H1 (cell line): Measurements from ENCODE around the gene CASP12. TPM values are rescaled to one million over a fixed set of nuclear protein-coding genes. Genes with fewer than 3 reads are reported as not detected.

Source experiments
- CTCF ChIA-PET: fragments of 300-600 bp; sonication (Branson Sonifier 250); formaldehyde crosslinking; loops from one replicate; lab custom pipeline; 2021; ENCODE audit not compliant: partially characterized antibody; lab: Charles Lee
- POLR2A ChIA-PET: fragments of 300-600 bp; sonication (Branson Sonifier 250); formaldehyde crosslinking; loops from one replicate; lab custom pipeline; 2021; ENCODE audit warnings: inconsistent platforms; ENCODE audit not compliant: partially characterized antibody; lab: Charles Lee
- DNase-seq, 2 experiments: peaks; one replicate each; pipeline versions ENCODE4 v3.0.0 to v3.0.0-alpha.2; 2010 to 2022; ENCODE audit warnings: low spot score in 2 of 2, low read depth in 1 of 2, mixed read lengths in 1 of 2
- FAIRE-seq: peaks from 2 replicates; lab custom pipeline; 2011; peaks lifted over from hg19 to GRCh38; lab: Jason Lieb, UNC
- H2AFZ ChIP-seq: 2 replicates; pipeline ENCODE4 v1.8.1; 2012; ENCODE audit warnings: low read length, inconsistent platforms
- H2AK5ac ChIP-seq: 2 replicates; pipeline ENCODE4 v1.6.1; 2013; ENCODE audit warnings: low read depth, low read length
- H2BK120ac ChIP-seq: replicated peaks from 2 replicates; pipeline ENCODE3; 2013; ENCODE audit warnings: low read depth, low read length, inconsistent platforms
- H2BK12ac ChIP-seq: 2 replicates; pipeline ENCODE4 v1.6.1; 2013; ENCODE audit warnings: low read depth, low read length
- H2BK15ac ChIP-seq: 2 replicates; pipeline ENCODE4 v1.6.1; 2013; ENCODE audit warnings: low read length
- H2BK20ac ChIP-seq: 2 replicates; pipeline ENCODE4 v1.6.1; 2013; ENCODE audit warnings: low read length
- H2BK5ac ChIP-seq: 2 replicates; pipeline ENCODE4 v1.6.1; 2013; ENCODE audit warnings: low read depth, low read length
- H3K14ac ChIP-seq: 2 replicates; pipeline ENCODE4 v1.6.1; 2013; ENCODE audit warnings: inconsistent platforms; ENCODE audit not compliant: insufficient read length
- H3K18ac ChIP-seq: 2 replicates; pipeline ENCODE4 v1.6.1; 2013; ENCODE audit warnings: low read length; ENCODE audit errors: extremely low read depth
- H3K23ac ChIP-seq: 2 replicates; pipeline ENCODE4 v1.6.1; 2013; ENCODE audit warnings: inconsistent platforms; ENCODE audit not compliant: insufficient read length
- H3K23me2 ChIP-seq: 2 replicates; pipeline ENCODE4 v1.6.1; 2013; ENCODE audit warnings: low read depth, low read length
- H3K27ac ChIP-seq: 2 replicates; pipeline ENCODE4 v1.6.1; 2011; ENCODE audit warnings: low read depth, low read length, inconsistent platforms
- H3K27me3 ChIP-seq, 4 experiments: replicated peaks in 1 of 4; 1 replicate in 1 of 4; 2 replicates in 3 of 4; pipeline versions ENCODE4 v1.6.1 to v1.8.1; 2011 to 2013; ENCODE audit warnings: low read length in 3 of 4, mild to moderate bottlenecking in 3 of 4, inconsistent platforms in 2 of 4, mixed read lengths in 2 of 4, moderate library complexity in 1 of 4; ENCODE audit not compliant: control insufficient read depth in 3 of 4, insufficient read depth in 3 of 4; ENCODE audit errors: extremely low read depth in 1 of 4
- H3K36me3 ChIP-seq, 4 experiments: 2 replicates each; pipeline versions ENCODE4 v1.6.1 to v1.8.1; 2011 to 2013; ENCODE audit warnings: mild to moderate bottlenecking in 4 of 4, low read length in 3 of 4, moderate library complexity in 2 of 4, control low read depth in 1 of 4, inconsistent platforms in 1 of 4; ENCODE audit not compliant: insufficient read depth in 4 of 4, control insufficient read depth in 2 of 4
- H3K4ac ChIP-seq: replicated peaks from 2 replicates; pipeline ENCODE3; 2013; ENCODE audit warnings: low read length, low read depth, mixed read lengths, inconsistent platforms; ENCODE audit not compliant: insufficient read length
- H3K4me1 ChIP-seq, 4 experiments: replicated peaks in 1 of 4; 1 replicate in 1 of 4; 2 replicates in 3 of 4; pipeline versions ENCODE4 v1.6.1 to v1.8.1; 2011 to 2013; ENCODE audit warnings: low read length in 3 of 4, inconsistent platforms in 2 of 4, mixed read lengths in 1 of 4; ENCODE audit not compliant: insufficient read depth in 4 of 4, control insufficient read depth in 3 of 4
- H3K4me2 ChIP-seq, 2 experiments: 2 replicates each; pipeline versions ENCODE4 v1.6.1 to v1.8.1; 2011 to 2013; ENCODE audit warnings: low read depth in 2 of 2, low read length in 2 of 2, control low read depth in 1 of 2, inconsistent platforms in 1 of 2, mild to moderate bottlenecking in 1 of 2; ENCODE audit not compliant: insufficient read depth in 1 of 2
- H3K4me3 ChIP-seq, 4 experiments: fragments of 200-600, 300-600 bp in 1 of 4; sonication (generic), shearing (Covaris generic), sonication (Bioruptor Twin) in 1 of 4; 2 replicates each; pipeline versions ENCODE4 v1.5.1 to v1.8.1; 2011 to 2016; ENCODE audit warnings: low read length in 4 of 4, low read depth in 3 of 4, control low read depth in 2 of 4, inconsistent platforms in 2 of 4, mild to moderate bottlenecking in 2 of 4, mixed read lengths in 1 of 4, moderate library complexity in 1 of 4; ENCODE audit not compliant: insufficient read depth in 2 of 4; ENCODE audit errors: extremely low read depth in 1 of 4
- H3K56ac ChIP-seq: replicated peaks from 2 replicates; pipeline ENCODE3; 2013; ENCODE audit warnings: low read depth, mild to moderate bottlenecking, mixed read lengths, low read length, inconsistent platforms; ENCODE audit not compliant: insufficient read length
- H3K79me1 ChIP-seq: 2 replicates; pipeline ENCODE4 v1.6.1; 2013; ENCODE audit warnings: low read depth, low read length, control low read depth
- H3K79me2 ChIP-seq, 2 experiments: 2 replicates each; pipeline versions ENCODE4 v1.6.1 to v1.8.1; 2012 to 2013; ENCODE audit warnings: low read length in 2 of 2, mild to moderate bottlenecking in 2 of 2, inconsistent platforms in 1 of 2; ENCODE audit not compliant: insufficient read depth in 2 of 2, control insufficient read depth in 1 of 2
- H3K9ac ChIP-seq, 4 experiments: replicated peaks in 1 of 4; 1 replicate in 1 of 4; 2 replicates in 3 of 4; pipeline versions ENCODE4 v1.6.1 to v1.8.1; 2011 to 2013; ENCODE audit warnings: low read depth in 3 of 4, low read length in 3 of 4, control low read depth in 2 of 4, mild to moderate bottlenecking in 2 of 4, moderate library complexity in 2 of 4, inconsistent platforms in 1 of 4; ENCODE audit errors: extremely low read depth in 1 of 4
- H3K9me3 ChIP-seq, 2 experiments: 2 replicates each; pipeline versions ENCODE4 v1.6.1 to v1.8.1; 2012 to 2013; ENCODE audit warnings: mild to moderate bottlenecking in 2 of 2, moderate library complexity in 2 of 2, control low read depth in 1 of 2, inconsistent platforms in 1 of 2, low read depth in 1 of 2, low read length in 1 of 2, mixed read lengths in 1 of 2; ENCODE audit not compliant: insufficient read depth in 2 of 2
- H4K20me1 ChIP-seq, 2 experiments: replicated peaks in 1 of 2; 2 replicates each; pipeline versions ENCODE3 to v1.8.1; 2011 to 2013; ENCODE audit warnings: inconsistent platforms in 2 of 2, low read length in 2 of 2, mild to moderate bottlenecking in 1 of 2; ENCODE audit not compliant: insufficient read depth in 2 of 2, control insufficient read depth in 1 of 2
- H4K5ac ChIP-seq: 2 replicates; pipeline ENCODE4 v1.6.1; 2013; ENCODE audit warnings: low read length, low read depth, mixed read lengths, inconsistent platforms; ENCODE audit not compliant: insufficient read length
- H4K8ac ChIP-seq: 2 replicates; pipeline ENCODE4 v1.8.0; 2013; ENCODE audit warnings: mild to moderate bottlenecking, moderate library complexity, low read length, inconsistent platforms; ENCODE audit not compliant: insufficient read depth; ENCODE audit errors: extremely low read depth
- H4K91ac ChIP-seq: replicated peaks from 2 replicates; pipeline ENCODE3; 2013; ENCODE audit warnings: low read length, mixed read lengths, inconsistent platforms; ENCODE audit not compliant: insufficient read length
- ASH2L ChIP-seq: fragments of 200-600, 300-600 bp; sonication (generic); IDR thresholded peaks from one replicate; pipeline ENCODE4 v1.7.1; 2017; ENCODE audit warnings: low read length
- CHD1 ChIP-seq: IDR thresholded peaks from 2 replicates; pipeline ENCODE4 v1.6.1; 2012; ENCODE audit warnings: low read depth, low read length, improper control_type of control experiment
- CTCF ChIP-seq, 3 experiments: IDR thresholded peaks; 1 replicate in 2 of 3; 2 replicates in 1 of 3; pipeline versions ENCODE4 v1.5.1 to v1.6.1; 2011; ENCODE audit warnings: low read length in 3 of 3, mild to moderate bottlenecking in 3 of 3, inconsistent platforms in 2 of 3, low read depth in 1 of 3, moderate library complexity in 1 of 3; ENCODE audit not compliant: insufficient read depth in 1 of 3; ENCODE audit errors: control extremely low read depth in 1 of 3
- FOSL1 ChIP-seq: IDR thresholded peaks from 2 replicates; pipeline ENCODE4 v1.6.1; 2011; ENCODE audit warnings: mild to moderate bottlenecking, low read depth, low read length, moderate library complexity; ENCODE audit not compliant: insufficient read depth
- GTF2F1 ChIP-seq: IDR thresholded peaks from 2 replicates; pipeline ENCODE4 v1.6.1; 2012; ENCODE audit warnings: low read depth, low read length, improper control_type of control experiment, borderline replicate concordance
- HDAC2 ChIP-seq, 2 experiments: fragments of 300-600 bp in 1 of 2; sonication (generic) in 1 of 2; IDR thresholded peaks; 2 replicates each; pipeline ENCODE4 v1.6.1; 2011 to 2012; ENCODE audit warnings: low read depth in 2 of 2, low read length in 2 of 2, mild to moderate bottlenecking in 2 of 2, moderate library complexity in 2 of 2, borderline replicate concordance in 1 of 2, inconsistent platforms in 1 of 2
- KDM5A ChIP-seq: fragments of 200-600 bp; IDR thresholded peaks from 2 replicates; pipeline ENCODE4 v1.7.1; 2012; ENCODE audit warnings: mild to moderate bottlenecking, low read length, inconsistent platforms, mixed read lengths
- NANOG ChIP-seq: IDR thresholded peaks from 2 replicates; pipeline ENCODE4 v1.6.1; 2011; ENCODE audit warnings: low read length, low read depth, mild to moderate bottlenecking, inconsistent platforms; ENCODE audit not compliant: insufficient read depth, poor library complexity, severe bottlenecking
- RAD21 ChIP-seq, 2 experiments: IDR thresholded peaks in 1 of 2; conservative IDR thresholded peaks in 1 of 2; 2 replicates each; pipeline ENCODE4 v1.6.1; 2011; ENCODE audit warnings: low read depth in 2 of 2, low read length in 2 of 2, improper control_type of control experiment in 1 of 2, inconsistent platforms in 1 of 2, mild to moderate bottlenecking in 1 of 2, moderate library complexity in 1 of 2
- RBBP5 ChIP-seq: IDR thresholded peaks from 2 replicates; pipeline ENCODE4 v1.7.1; 2012; ENCODE audit warnings: low read depth, mild to moderate bottlenecking, inconsistent platforms, low read length, moderate library complexity, borderline replicate concordance
- SUZ12 ChIP-seq: fragments of 200-600 bp; sonication (generic); IDR thresholded peaks from 2 replicates; pipeline ENCODE4 v1.6.1; 2012; ENCODE audit warnings: mild to moderate bottlenecking, inconsistent platforms, low read length, moderate library complexity, mixed read lengths
- TEAD4 ChIP-seq: IDR thresholded peaks from 2 replicates; pipeline ENCODE4 v1.6.1; 2012; ENCODE audit warnings: low read depth, low read length, inconsistent platforms, mixed read lengths
- polyA plus RNA-seq, 7 experiments: library from polyadenylated mRNA; depleted of rRNA in 3 of 7; stranded (reverse) in 5 of 7; unstranded in 2 of 7; fragments of >200 nt in 5 of 7; fragments of 200-250 nt in 2 of 7; gene quantifications; 1 replicate in 5 of 7; 2 replicates in 1 of 7; 4 replicates in 1 of 7; pipeline versions ENCODE4 v1.2.1 to v1.2.3, GENCODE V29; 2011 to 2013; ENCODE audit warnings: missing spikeins in 2 of 7, mixed read lengths in 2 of 7
- total RNA-seq: library from RNA; stranded (reverse); fragmentation: NEBNext Ultra II Directional; extraction: Animal tissue kit (Norgen Biotek cat#: 25700); gene quantifications from 2 replicates; pipeline ENCODE4 v1.2.1, GENCODE V29; 2021

Gene CASP12
- total and polyA plus RNA-seq, 2 of the 8 experiments (the other 6 are each of a cell fraction or from before 2014, with no cell fraction given) = not detected

DNA sequence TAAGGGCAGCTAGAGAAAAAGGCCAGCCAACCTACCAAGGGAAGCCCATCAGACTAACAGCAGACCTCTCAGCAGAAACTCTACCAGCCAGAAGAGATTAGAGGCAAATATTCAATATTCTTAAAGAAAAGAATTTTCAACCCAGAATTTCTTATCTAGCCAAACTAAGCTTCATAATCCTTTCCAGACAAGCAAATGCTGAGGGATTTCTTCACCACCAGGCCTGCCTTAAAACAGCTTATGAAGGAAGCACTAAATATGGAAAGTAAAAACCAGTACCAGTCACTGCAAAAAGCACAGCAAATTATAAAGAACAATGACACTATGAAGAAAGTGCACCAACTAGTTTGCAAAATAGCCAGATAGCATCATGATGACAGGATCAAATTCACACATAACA, 30.6 kb upstream of the CASP12 start:
- no peak for DNase-seq
- Histone ChIP-seq H3K4me3 (no peak overlapping the region), H2BK5ac (no peak overlapping the region), H3K4me2 (no peak overlapping the region), H2AFZ (no peak overlapping the region), H3K14ac (no peak overlapping the region), H4K20me1 (no peaks in the 10 kb centered on the region), H3K79me2 (no peaks in the 10 kb centered on the region), H3K9me3 (no peaks in the 10 kb centered on the region; a peak in 1 of 4 replicates), H3K18ac (no peak overlapping the region), H3K9ac (no peak overlapping the region), H3K79me1 (no peaks in the 10 kb centered on the region), H3K27me3 (peaks cover 0 to 1% (median 0%) of the 10 kb centered on the region in 4 experiments; a peak in 1 of 7 replicates), H2AK5ac (no peak overlapping the region), H2BK120ac (no peak overlapping the region), H3K23ac (no peak overlapping the region), H4K5ac (no peak overlapping the region), H2BK20ac (no peak overlapping the region), H3K23me2 (no peaks in the 10 kb centered on the region), H4K8ac (no peak overlapping the region), H3K27ac (no peak overlapping the region), H2BK12ac (no peak overlapping the region), H3K4me1 (no peaks in the 10 kb centered on the region), H3K4ac (no peak overlapping the region), H3K36me3 (no peaks in the 10 kb centered on the region), H2BK15ac (no peak overlapping the region), H3K56ac (no peak overlapping the region), H4K91ac (no peak overlapping the region)
- no peak for FAIRE-seq
- ChIA-PET POLR2A (no interaction called here), CTCF (no interaction called here)
- TF ChIP-seq NANOG (no peak), SUZ12 (no peak), HDAC2 (IDR thresholded peaks at IDR 0.05; ENCODE audit: borderline replicate concordance in 1 of 2, low read depth in 2 of 2, low read length in 2 of 2) (no peak), GTF2F1 (no peak), CTCF (IDR thresholded peaks at IDR 0.05; ENCODE audit: control extremely low read depth in 1 of 3, insufficient read depth in 1 of 3, low read depth in 1 of 3, low read length in 3 of 3) (no peak), KDM5A (no peak), RBBP5 (no peak), CHD1 (no peak), RAD21 (IDR thresholded peaks at IDR 0.05 in 1 of 2, conservative IDR thresholded peaks at IDR 0.05 in 1 of 2; ENCODE audit: low read depth in 2 of 2, low read length in 2 of 2) (no peak), ASH2L (no peak), FOSL1 (no peak), TEAD4 (no peak)
